K562 (cell line): ENCODE data around the gene DDR1. TPM values are rescaled to one million over a fixed set of nuclear protein-coding genes. Genes with fewer than 3 reads are reported as not detected.
A peak's percentile ranks its signal among the peaks of the same experiment; 100 is the strongest.

Experiments used
- BACH1 ChIP-seq: fragments of 200-800 bp; sonication (Bioruptor generic); IDR thresholded peaks from 2 replicates; pipeline ENCODE4 v1.6.1; 2016; ENCODE audit warnings: missing genetic modification characterization, missing compliant biosample characterization
- BRD9 ChIP-seq: fragments of 450-650 bp; IDR thresholded peaks from 2 replicates; pipeline ENCODE4 v1.6.1; 2018; ENCODE audit warnings: low read depth; ENCODE audit not compliant: partially characterized antibody
- BRF1 ChIP-seq: IDR thresholded peaks from 3 replicates; pipeline ENCODE4 v1.6.1; 2011; ENCODE audit warnings: borderline replicate concordance, mild to moderate bottlenecking; ENCODE audit not compliant: insufficient read length; ENCODE audit errors: extremely low read depth
- COPS2 ChIP-seq: fragments of 450-650 bp; conservative IDR thresholded peaks from 2 replicates; pipeline ENCODE4 v1.6.1; 2016; ENCODE audit warnings: mild to moderate bottlenecking, moderate library complexity
- CTBP1 ChIP-seq: fragments of 450-650 bp; IDR thresholded peaks from 2 replicates; pipeline ENCODE4 v1.6.1; 2016; ENCODE audit warnings: borderline replicate concordance
- ERF ChIP-seq: fragments of 450-650 bp; formaldehyde crosslinking; IDR thresholded peaks from 2 replicates; pipeline ENCODE4 v1.4.0; 2020; ENCODE audit warnings: mild to moderate bottlenecking, mixed read lengths
- HSF4 ChIP-seq: fragments of 250-450 bp; sonication (Bioruptor Pico); IDR thresholded peaks from 2 replicates; pipeline ENCODE4 v2.1.2; 2022; ENCODE audit warnings: mild to moderate bottlenecking, moderate library complexity, borderline replicate concordance
- KDM5B ChIP-seq: fragments of 200-600 bp; sonication (generic); IDR thresholded peaks from 2 replicates; pipeline ENCODE4 v1.6.1; 2012; ENCODE audit warnings: low read depth, mild to moderate bottlenecking, moderate library complexity, low read length, control low read depth, inconsistent platforms; ENCODE audit not compliant: insufficient replicate concordance
- NCOA6 ChIP-seq: fragments of 450-650 bp; IDR thresholded peaks from 2 replicates; pipeline ENCODE4 v1.6.1; 2017; ENCODE audit warnings: mild to moderate bottlenecking
- NFIC ChIP-seq: fragments of 450-650 bp; IDR thresholded peaks from 2 replicates; pipeline ENCODE4 v1.6.1; 2017; ENCODE audit warnings: mild to moderate bottlenecking, inconsistent platforms
- NR1H2 ChIP-seq: sonication (generic); formaldehyde crosslinking; IDR thresholded peaks from 2 replicates; pipeline ENCODE4 v1.4.0; 2020; ENCODE audit warnings: mild to moderate bottlenecking, missing genetic modification reagents
- RFX1 ChIP-seq: fragments of 450-650 bp; IDR thresholded peaks from 2 replicates; pipeline ENCODE4 v1.6.1; 2016; ENCODE audit warnings: mild to moderate bottlenecking, moderate library complexity
- TFAM ChIP-seq: fragments of 250-450 bp; sonication (Bioruptor Pico); conservative IDR thresholded peaks from 2 replicates; pipeline ENCODE4 v1.5.0; 2021; ENCODE audit warnings: mild to moderate bottlenecking, moderate library complexity
- THRAP3 ChIP-seq: fragments of 450-650 bp; IDR thresholded peaks from 2 replicates; pipeline ENCODE4 v1.6.1; 2016; ENCODE audit warnings: mild to moderate bottlenecking, inconsistent platforms, borderline replicate concordance
- XRCC5 ChIP-seq: fragments of 200-400 bp; formaldehyde crosslinking; IDR thresholded peaks from 2 replicates; pipeline ENCODE4 v1.6.1; 2017; ENCODE audit warnings: low read depth, mild to moderate bottlenecking, low read length
- ZNF143 ChIP-seq: sonication (generic); formaldehyde crosslinking; IDR thresholded peaks from 2 replicates; pipeline ENCODE4 v1.9.0; 2022; ENCODE audit warnings: mild to moderate bottlenecking, missing genetic modification reagents
- ZNF232 ChIP-seq: sonication (generic); formaldehyde crosslinking; IDR thresholded peaks from 2 replicates; pipeline ENCODE4 v1.8.0; 2022; ENCODE audit warnings: mild to moderate bottlenecking, missing genetic modification reagents
- polyA plus RNA-seq, 8 experiments: library from polyadenylated mRNA; depleted of rRNA in 4 of 8; stranded (reverse) in 5 of 8; unstranded in 3 of 8; fragments of >200 nt; fragmentation: Nextera tagmentation in 2 of 8; fragmentation: Illumina TruSeq in 1 of 8; extraction: Ambion mirVana in 2 of 8; extraction: Trizol in 1 of 8; gene quantifications; 2 replicates each; pipeline versions ENCODE4 v1.2.1 to v1.2.3, GENCODE V29; 2011 to 2014; ENCODE audit warnings: inconsistent platforms in 1 of 8, missing spikeins in 1 of 8
- total RNA-seq, 7 experiments: library from RNA; depleted of rRNA in 6 of 7; stranded (reverse); fragments of >200 nt in 6 of 7; fragmentation: Illumina TruSeq in 2 of 7; extraction: Trizol in 2 of 7; gene quantifications; 2 replicates each; pipeline versions ENCODE4 v1.2.1 to v1.2.3, GENCODE V29; 2011 to 2021; ENCODE audit warnings: low replicate concordance in 1 of 7
- TF ChIP-seq, protein P1 (sequence below): fragments of 450-650 bp; IDR thresholded peaks from 2 replicates; pipeline ENCODE4 v1.6.1; 2017; ENCODE audit warnings: antibody characterized with exemption, mild to moderate bottlenecking
- TF ChIP-seq, protein P2 (sequence below): fragments of 250-450 bp; sonication (Bioruptor Pico); IDR thresholded peaks from 2 replicates; pipeline ENCODE4 v1.5.0; 2020; ENCODE audit warnings: mild to moderate bottlenecking
- TF ChIP-seq, protein P3 (sequence below): sonication (generic); formaldehyde crosslinking; IDR thresholded peaks from 2 replicates; pipeline ENCODE4 v1.8.0; 2022; ENCODE audit warnings: mild to moderate bottlenecking, missing genetic modification reagents
- TF ChIP-seq, protein P4 (sequence below): fragments of 250-450 bp; sonication (Bioruptor Pico); IDR thresholded peaks from 2 replicates; pipeline ENCODE4 v1.8.0; 2022; ENCODE audit warnings: moderate library complexity, mild to moderate bottlenecking, inconsistent platforms

The DDR1 gene
- total and polyA plus RNA-seq, 9 of the 15 experiments (the other 6 are each of a cell fraction or from before 2014, with no cell fraction given): 1.4 to 44.6 (median 12.2) TPM

DNA sequence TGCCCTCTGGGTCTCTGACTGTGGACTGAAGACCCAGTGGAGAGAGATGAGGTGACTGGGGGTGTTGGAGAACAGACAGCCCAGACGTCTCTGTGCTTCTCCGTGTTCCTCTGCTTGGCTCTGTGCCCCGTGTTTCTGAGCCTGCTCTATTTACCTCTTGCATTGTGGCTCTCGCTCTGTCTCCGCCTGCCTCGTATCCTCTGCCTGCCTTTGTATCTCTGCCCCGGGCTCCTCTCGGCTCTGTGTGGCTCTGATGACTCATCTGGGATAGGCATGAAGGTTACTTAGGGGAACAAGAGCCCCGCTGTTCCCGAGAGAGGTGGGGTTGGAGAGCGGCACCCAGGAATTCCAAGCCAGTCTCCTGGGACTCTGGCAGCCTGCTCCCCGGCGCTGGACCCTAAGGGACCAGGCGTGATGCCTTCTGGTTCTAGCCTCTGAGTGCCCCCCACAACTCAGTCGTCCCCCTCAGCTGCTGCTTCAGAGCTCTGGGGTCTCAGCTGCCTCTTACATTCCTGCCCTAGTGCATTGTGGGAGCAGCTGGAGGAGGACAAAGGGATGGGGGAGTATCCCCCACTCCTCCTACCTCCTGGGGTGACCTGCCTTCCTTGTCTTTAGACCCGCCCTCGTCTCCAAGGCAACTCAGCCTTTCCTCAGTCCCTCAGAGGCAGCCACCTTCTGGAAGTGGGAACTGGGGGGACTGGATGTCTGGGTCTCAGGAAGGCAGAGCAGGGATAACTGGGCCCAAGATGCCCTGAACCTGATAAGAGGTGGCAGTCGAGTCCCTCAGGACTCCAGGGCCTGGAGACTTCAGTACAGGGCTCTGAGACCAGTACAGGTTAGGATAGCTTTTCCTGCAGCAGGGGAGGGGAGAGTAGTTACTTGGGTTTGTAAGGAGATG lies 1.9 kb downstream of the DDR1 start (continued):
- TF ChIP-seq, protein P1, sequence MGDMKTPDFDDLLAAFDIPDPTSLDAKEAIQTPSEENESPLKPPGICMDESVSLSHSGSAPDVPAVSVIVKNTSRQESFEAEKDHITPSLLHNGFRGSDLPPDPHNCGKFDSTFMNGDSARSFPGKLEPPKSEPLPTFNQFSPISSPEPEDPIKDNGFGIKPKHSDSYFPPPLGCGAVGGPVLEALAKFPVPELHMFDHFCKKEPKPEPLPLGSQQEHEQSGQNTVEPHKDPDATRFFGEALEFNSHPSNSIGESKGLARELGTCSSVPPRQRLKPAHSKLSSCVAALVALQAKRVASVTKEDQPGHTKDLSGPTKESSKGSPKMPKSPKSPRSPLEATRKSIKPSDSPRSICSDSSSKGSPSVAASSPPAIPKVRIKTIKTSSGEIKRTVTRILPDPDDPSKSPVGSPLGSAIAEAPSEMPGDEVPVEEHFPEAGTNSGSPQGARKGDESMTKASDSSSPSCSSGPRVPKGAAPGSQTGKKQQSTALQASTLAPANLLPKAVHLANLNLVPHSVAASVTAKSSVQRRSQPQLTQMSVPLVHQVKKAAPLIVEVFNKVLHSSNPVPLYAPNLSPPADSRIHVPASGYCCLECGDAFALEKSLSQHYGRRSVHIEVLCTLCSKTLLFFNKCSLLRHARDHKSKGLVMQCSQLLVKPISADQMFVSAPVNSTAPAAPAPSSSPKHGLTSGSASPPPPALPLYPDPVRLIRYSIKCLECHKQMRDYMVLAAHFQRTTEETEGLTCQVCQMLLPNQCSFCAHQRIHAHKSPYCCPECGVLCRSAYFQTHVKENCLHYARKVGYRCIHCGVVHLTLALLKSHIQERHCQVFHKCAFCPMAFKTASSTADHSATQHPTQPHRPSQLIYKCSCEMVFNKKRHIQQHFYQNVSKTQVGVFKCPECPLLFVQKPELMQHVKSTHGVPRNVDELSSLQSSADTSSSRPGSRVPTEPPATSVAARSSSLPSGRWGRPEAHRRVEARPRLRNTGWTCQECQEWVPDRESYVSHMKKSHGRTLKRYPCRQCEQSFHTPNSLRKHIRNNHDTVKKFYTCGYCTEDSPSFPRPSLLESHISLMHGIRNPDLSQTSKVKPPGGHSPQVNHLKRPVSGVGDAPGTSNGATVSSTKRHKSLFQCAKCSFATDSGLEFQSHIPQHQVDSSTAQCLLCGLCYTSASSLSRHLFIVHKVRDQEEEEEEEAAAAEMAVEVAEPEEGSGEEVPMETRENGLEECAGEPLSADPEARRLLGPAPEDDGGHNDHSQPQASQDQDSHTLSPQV: peak; percentile 69
- TF ChIP-seq ZNF232 (CRISPR knock-in tag) (no peak), ZNF143 (CRISPR knock-in tag) (peak; percentile 64; the same call in 1 of the 2 replicates), THRAP3 (no peak), COPS2 (no peak), BACH1 (no peak), RFX1 (peak; percentile 91), CTBP1 (peak; percentile 56; the same call in 1 of the 2 replicates), NCOA6 (no peak), BRF1 (no peak), XRCC5 (0 out of 2 replicates have a peak, but pooled peaks have one; percentile 73), NR1H2 (CRISPR knock-in tag) (peak; percentile 78; the same call in 1 of the 2 replicates), NFIC (no peak; the same call in 1 of the 2 replicates), ERF (CRISPR knock-in tag) (0 out of 2 replicates have a peak, but pooled peaks have one; percentile 59), HSF4 (CRISPR knock-in tag) (no peak), TFAM (CRISPR knock-in tag) (no peak), BRD9 (no peak), KDM5B (peak; percentile 7)
- TF ChIP-seq, protein P2, sequence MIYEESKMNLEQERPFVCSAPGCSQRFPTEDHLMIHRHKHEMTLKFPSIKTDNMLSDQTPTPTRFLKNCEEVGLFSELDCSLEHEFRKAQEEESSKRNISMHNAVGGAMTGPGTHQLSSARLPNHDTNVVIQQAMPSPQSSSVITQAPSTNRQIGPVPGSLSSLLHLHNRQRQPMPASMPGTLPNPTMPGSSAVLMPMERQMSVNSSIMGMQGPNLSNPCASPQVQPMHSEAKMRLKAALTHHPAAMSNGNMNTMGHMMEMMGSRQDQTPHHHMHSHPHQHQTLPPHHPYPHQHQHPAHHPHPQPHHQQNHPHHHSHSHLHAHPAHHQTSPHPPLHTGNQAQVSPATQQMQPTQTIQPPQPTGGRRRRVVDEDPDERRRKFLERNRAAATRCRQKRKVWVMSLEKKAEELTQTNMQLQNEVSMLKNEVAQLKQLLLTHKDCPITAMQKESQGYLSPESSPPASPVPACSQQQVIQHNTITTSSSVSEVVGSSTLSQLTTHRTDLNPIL (CRISPR knock-in tag): no peak
- TF ChIP-seq, protein P3, sequence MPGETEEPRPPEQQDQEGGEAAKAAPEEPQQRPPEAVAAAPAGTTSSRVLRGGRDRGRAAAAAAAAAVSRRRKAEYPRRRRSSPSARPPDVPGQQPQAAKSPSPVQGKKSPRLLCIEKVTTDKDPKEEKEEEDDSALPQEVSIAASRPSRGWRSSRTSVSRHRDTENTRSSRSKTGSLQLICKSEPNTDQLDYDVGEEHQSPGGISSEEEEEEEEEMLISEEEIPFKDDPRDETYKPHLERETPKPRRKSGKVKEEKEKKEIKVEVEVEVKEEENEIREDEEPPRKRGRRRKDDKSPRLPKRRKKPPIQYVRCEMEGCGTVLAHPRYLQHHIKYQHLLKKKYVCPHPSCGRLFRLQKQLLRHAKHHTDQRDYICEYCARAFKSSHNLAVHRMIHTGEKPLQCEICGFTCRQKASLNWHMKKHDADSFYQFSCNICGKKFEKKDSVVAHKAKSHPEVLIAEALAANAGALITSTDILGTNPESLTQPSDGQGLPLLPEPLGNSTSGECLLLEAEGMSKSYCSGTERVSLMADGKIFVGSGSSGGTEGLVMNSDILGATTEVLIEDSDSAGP: no peak
- TF ChIP-seq, protein P4, sequence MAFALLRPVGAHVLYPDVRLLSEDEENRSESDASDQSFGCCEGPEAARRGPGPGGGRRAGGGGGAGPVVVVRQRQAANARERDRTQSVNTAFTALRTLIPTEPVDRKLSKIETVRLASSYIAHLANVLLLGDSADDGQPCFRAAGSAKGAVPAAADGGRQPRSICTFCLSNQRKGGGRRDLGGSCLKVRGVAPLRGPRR (CRISPR knock-in tag): 0 out of 2 replicates have a peak, but pooled peaks have one; percentile 21
